HG03342 (cell line): ENCODE data around the gene KRTAP9-9.
"Not testable (repeated sequence)": the region's sequence is repeated elsewhere in the genome, so short reads cannot be mapped to it uniquely, and the experiment has no call there.

ENCODE experiments used
- ATAC-seq: cut with Tn5 transposase; IDR thresholded peaks from one replicate; pipeline ENCODE4 v1.9.1; 2021; ENCODE audit warnings: mild to moderate bottlenecking, moderate library complexity; ENCODE audit not compliant: unreplicated experiment

Gene KRTAP9-9

DNA sequence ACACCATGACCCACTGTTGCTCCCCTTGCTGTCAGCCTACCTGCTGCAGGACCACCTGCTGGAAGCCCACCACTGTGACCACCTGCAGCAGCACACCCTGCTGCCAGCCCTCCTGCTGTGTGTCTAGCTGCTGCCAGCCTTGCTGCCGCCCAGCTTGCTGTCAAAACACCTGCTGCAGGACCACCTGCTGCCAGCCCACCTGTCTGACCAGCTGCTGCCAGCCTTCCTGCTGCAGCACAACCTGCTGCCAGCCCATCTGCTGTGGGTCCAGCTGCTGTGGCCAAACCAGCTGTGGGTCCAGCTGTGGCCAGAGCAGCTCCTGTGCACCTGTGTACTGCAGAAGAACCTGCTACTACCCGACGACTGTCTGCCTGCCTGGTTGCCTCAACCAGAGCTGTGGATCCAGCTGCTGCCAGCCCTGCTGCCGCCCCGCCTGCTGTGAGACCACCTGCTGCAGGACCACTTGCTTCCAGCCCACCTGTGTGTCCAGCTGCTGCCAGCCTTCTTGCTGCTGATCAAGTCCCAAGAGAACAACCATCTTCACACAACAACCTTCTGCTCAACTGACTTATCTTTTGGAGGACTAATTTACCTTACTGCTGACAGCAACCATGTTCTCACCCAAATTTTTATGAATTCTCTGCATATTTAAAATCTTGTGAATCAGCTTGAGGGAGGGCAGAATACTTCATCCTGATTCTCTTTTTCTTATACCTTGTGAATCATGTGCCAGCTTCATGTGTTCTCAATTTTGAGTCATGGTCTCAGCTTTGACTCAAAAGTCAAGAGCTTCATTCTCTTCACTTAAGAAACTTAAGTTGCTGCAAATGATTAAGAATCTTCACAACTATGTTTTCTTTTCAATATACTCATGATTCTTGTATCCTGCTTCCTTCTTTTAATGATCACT, at the start of gene KRTAP9-9:
Gene KRTAP9-9 (plus strand): TSS at position 4 of the 910 bp plus-strand sequence.
- ATAC-seq = not testable (repeated sequence)

DNA sequence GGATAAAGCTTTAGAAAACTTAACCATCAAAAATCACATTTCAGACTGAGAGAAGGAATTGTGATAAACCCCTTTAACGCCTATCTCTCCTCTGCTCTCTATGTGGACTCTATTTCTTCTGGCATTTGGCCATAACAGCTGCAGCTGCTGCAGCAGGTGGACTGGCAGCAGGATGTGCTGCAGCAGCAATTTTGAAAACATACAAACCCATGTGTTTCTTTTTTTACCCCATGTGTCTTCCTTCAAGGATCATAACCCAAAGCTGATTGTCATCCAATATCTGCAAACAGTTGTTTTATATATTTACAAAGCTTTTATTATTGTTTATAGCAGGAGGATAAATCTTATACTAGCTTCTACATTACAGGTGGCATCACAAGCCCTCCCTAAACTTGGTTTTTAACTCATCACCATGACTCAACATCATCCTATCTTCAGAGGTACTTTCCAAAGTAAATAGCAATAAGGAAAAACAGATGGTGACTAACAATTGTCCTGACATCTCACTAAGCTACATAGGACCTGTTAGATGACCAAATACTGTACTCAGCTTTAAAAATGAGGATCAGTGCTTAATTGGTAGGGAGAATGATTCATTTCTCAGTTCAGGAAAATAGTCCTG, 43.2 kb upstream of the KRTAP9-9 start:
- no peak for ATAC-seq

DNA sequence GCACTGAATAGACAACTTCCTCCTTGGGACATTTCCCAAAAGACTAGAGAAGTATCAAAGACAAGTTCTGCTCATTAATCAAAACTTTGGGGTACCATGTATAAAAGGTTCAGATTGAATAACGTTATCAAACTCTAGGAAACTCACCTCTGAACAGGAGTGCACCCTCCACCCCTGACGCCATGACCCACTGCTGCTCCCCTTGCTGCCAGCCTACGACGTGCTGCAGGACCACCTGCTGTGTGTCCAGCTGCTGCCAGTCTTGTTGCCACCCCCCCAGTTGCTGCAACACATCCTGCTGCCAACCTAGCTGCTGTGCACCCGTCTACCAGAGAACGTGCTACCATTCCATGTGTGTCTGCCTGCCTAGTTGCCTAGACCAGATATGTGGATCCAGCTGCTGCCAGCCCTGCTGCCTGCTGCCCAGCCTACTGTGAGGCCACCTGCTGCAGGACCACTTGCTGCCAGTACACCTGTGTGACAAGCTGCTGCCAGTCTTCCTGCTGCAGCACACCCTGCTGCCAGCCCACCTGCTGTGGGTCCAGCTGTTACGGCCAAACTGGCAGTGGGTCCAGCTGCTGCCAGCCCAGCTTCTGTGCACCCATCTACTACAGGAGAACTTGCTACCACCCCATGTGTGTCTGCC, 42.5 kb upstream of the KRTAP9-9 start:
- ATAC-seq = no peak

DNA sequence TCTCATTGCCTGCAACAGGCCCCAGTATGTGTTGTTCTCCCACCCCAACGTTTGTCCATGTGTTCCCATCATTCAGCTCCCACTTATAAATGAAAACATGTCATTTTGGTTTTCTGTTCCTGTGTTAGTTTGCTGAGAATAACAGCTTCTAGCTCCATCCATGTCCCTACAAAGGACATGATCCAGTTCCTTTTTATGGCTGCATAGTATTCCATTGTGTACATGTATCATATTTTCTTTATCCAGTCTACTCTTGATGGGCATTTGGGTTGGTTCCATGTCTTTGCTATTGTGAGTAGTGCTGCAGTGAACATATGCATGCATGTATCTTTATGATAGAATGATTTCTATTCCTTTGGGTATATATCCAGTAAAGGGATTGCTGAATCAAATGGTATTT, 39.5 kb upstream of the KRTAP9-9 start:
- ATAC-seq = no peak

DNA sequence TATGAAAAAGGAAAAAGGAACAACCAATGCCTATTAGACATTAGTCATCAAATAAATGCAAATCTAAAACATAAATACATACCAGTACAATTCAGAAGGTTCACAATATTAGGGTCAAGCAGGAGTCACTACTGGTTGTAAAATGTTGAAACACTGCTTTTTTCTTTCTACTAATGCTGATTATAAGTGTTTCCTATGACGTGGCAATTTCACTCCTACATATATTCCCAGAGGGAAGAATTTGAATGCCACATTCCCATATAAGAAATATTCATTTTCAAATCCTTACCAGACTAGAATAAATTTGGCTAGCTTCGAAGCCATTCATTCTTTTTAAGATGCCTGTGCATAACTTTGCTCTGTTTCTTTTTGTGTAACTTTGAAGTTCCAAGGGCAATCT, 31.4 kb upstream of the KRTAP9-9 start:
- ATAC-seq = no peak

DNA sequence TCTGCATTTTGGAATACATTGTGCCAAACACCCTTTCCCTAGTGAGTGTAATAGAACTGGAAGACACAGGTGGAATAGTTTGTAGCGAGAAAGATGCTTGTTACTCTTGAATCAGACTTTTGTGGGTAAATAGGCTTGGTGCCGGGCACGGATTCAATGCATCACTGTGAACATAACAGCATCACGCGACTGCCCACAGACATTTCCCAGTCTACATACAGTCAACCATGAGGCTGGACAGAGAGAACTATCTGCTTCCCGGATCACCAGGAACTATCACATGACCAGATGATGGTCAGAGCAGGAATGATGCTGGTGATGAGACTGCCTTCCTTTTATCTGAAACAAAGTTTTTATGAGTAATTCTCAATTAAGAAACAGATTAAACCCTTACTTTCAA, 29.1 kb upstream of the KRTAP9-9 start:
- ATAC-seq = no peak

DNA sequence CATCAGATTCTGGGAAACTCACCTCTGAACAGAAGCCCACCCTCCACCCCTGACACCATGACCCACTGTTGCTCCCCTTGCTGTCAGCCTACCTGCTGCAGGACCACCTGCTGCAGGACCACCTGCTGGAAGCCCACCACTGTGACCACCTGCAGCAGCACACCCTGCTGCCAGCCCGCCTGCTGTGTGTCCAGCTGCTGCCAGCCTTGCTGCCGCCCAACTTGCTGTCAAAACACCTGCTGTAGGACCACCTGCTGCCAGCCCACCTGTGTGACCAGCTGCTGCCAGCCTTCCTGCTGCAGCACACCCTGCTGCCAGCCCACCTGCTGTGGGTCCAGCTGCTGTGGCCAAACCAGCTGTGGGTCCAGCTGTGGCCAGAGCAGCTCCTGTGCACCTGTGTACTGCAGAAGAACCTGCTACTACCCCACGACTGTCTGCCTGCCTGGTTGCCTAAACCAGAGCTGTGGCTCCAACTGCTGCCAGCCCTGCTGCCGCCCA, 28.5 kb upstream of the KRTAP9-9 start, which contains the start of gene KRTAP9-2:
Gene KRTAP9-2 (plus strand): TSS at position 51 of the 498 bp plus-strand sequence. CDS start 7 bp downstream, at position 58.
- not testable (repeated sequence) for ATAC-seq

DNA sequence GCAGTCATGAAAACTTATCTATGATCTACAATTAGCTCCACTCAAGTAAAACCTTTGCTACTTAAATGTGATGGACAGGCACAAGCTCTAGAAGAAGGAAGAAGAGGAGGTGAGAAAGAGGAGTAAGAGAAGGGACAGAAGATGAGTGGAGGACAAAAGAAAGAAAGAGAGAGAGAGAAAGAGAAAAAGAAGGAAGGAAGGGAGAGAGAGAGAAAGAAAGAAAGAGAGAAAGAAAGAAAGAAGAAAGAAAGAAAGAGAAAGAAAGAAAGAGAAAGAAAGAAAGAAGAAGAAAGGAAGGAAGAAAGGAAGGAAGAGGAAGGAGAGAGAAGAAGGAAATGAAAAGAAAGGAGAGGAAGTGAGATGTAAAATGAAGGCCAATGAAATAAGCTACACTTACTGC, 25.1 kb upstream of the KRTAP9-9 start:
- no peak for ATAC-seq

DNA sequence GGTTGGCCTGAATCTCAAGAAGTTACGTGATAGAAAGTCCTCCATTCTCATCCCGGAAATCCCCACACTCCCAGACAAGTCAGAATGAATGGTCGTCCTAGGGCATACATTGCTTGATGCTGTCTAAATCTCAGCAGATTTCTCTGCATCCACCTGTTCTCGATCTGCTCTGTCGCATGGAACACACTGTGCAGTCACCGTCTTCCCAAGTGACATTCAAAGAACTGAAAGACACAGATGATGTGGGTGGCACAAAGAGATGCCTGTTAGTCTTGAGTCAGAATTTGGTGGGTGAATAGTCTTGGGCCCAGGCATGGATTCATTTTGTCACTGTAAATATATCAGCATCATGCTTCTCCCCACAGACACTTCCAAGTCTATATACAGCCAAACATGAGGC, 23.5 kb upstream of the KRTAP9-9 start:
- no peak for ATAC-seq

DNA sequence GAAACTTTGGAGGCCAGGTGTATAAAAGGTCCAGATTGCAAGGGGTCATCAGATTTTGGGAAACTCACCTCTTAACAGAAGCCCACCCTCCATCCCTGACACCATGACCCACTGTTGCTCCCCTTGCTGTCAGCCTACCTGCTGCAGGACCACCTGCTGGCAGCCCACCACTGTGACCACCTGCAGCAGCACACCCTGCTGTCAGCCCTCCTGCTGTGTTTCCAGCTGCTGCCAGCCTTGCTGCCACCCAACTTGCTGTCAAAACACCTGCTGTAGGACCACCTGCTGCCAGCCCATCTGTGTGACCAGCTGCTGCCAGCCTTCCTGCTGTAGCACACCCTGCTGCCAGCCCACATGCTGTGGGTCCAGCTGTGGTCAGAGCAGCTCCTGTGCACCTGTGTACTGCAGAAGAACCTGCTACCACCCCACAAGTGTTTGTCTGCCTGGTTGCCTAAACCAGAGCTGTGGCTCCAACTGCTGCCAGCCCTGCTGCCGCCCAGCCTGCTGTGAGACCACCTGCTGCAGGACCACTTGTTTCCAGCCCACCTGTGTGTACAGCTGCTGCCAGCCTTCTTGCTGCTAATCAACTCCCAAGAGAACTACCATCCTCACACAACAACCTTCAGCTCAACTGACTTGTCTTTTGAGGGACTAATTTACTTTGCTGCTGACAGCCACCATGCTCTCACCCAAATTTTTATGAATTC, 22.6 kb upstream of the KRTAP9-9 start, which contains the start of gene KRTAP9-3:
Gene KRTAP9-3 (plus strand): TSS at position 51 of the 707 bp plus-strand sequence. CDS start 53 bp downstream, at position 104.
- not testable (repeated sequence) for ATAC-seq

DNA sequence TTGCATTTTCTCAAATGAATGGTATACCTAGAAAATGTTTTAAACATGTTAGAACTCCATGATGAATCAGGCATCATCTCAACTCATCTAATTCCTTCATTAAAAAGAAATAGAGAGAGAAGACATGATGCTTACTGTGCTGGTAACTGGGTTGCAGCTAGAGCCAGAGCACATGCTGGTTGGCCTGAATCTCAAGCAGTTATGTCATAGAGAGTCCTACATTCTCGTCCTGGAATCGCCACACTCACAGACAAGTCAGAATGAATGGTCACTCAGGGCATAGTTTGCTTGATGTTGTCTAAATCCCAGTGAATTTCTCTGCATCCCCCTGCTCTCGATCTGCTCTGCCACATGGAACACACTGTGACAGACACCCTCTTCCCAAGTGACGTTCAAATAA, 18.1 kb upstream of the KRTAP9-9 start:
- not testable (repeated sequence) for ATAC-seq

DNA sequence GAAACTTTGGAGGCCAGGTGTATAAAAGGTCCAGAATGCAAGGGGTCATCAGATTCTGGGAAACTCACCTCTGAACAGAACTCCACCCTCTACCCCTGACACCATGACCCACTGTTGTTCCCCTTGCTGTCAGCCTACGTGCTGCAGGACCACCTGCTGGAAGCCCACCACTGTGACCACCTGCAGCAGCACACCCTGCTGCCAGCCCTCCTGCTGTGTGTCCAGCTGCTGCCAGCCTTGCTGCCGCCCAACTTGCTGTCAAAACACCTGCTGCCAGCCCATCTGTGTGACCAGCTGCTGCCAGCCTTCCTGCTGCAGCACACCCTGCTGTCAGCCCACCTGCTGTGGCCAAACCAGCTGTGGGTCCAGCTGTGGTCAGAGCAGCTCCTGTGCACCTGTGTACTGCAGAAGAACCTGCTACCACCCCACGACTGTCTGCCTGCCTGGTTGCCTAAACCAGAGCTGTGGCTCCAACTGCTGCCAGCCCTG, 17.2 kb upstream of the KRTAP9-9 start, which contains the start of gene KRTAP9-8:
Gene KRTAP9-8 (plus strand): TSS at position 51 of the 489 bp plus-strand sequence. CDS start 53 bp downstream, at position 104.
- ATAC-seq = not testable (repeated sequence)

DNA sequence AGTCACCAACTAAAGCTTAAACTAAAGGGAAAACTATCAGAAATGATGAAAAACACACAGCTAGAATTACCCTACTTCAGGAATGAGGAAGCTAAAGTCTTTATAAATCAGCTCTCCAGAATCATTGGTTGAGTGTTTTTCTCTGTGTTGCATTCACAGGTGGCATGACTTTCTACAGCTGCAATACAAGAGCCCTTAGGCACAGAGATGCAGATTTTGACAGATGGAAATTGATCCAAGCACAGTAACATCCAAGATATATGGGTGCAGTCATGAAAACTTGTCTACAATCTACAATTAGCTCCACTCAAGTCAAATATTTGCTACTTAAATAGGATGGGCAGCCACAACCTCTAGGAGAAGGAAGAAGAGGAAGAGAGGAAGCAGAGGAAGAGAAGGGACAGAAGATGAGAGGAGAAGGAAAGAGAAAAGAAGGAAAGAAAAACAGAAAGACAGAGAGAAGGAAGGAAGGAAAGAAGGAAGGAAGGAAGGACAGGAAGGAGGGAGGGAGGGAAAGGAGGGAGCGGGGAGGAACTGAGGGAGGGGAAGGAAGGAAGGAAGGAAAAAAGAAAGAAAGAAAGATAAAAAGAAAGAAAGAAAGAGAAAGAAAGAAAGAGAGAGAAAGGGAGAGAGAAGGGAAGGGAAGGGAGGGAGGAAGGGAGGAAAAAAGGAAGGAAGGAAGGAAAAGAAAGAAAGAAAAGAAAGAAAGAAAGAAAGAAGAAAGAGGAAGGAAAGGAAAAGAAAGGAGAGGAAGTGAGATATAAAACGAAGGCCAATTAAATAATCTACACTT, 8.0 kb upstream of the KRTAP9-9 start:
- ATAC-seq = not testable (repeated sequence)

DNA sequence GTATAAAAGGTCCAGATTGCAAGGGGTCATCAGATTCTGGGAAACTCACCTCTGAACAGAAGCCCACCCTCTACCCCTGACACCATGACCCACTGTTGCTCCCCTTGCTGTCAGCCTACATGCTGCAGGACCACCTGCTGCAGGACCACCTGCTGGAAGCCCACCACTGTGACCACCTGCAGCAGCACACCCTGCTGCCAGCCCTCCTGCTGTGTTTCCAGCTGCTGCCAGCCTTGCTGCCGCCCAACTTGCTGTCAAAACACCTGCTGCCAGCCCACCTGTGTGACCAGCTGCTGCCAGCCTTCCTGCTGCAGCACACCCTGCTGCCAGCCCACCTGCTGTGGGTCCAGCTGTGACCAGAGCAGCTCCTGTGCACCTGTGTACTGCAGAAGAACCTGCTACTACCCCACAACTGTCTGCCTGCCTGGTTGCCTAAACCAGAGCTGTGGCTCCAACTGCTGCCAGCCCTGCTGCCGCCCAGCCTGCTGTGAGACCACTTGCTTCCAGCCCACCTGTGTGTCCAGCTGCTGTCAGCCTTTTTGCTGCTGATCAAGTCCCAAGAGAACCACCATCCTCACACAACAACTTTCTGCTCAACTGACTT, 5.4 kb upstream of the KRTAP9-9 start, which contains the start of gene KRTAP9-4:
Gene KRTAP9-4 (plus strand): TSS at position 51 of the 604 bp plus-strand sequence. CDS start 34 bp downstream, at position 85.
- ATAC-seq = not testable (repeated sequence)

DNA sequence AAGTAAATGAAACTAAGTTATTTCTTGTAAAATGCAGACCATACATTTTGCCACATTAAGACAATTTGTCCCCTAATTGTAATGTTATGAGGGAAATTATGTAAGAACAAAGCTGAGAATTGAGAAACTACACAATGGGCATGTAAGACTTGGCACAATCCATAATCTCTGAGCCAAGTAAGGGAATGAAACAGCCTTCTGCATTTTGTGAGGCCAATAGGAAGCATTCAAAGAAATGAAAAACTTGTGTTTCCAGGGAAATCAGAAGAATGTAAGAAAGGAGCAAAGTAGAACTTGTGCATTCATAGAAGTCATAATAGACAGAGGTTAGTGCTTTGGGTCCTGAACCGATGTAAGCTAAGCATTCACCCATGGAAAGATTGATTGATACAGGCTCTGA, 3.9 kb upstream of the KRTAP9-9 start:
- ATAC-seq = no peak

DNA sequence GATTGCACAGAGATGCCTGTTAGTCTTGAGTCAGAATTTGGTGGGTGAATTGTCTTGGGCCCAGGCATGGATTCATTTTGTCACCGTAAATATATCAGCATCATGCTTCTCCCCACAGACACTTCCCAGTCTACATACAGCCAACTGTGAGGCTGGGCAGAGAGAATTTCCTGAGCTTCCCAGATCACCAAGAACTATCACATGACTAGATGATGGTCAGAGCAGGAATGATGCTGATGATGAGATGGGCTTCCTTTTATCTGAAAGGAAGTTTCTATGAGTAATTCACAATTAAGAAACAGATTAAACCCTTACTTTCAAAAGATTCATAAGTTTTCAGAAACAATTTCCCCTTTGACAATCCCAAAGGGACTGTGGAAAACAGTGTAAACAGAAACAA, 323 bp upstream of the KRTAP9-9 start:
- ATAC-seq = no peak

DNA sequence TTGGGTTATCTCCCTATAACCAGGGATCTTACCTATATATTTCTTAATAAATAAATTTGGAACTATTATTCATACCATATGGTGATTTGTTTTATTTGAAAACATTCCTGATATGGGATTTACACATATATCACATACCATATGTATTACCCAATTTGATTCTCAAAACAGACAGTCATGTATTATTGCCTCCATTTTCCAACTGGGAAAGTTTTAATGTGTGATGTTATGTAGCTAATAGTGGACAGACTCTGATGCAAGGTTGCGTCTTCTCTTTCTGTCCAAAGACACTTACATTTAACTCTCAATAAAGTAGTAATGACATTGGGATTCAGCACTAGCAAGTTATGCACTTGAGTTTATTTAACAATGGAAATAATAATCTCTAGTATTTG, 1.1 kb downstream of the KRTAP9-9 start:
- no peak for ATAC-seq

DNA sequence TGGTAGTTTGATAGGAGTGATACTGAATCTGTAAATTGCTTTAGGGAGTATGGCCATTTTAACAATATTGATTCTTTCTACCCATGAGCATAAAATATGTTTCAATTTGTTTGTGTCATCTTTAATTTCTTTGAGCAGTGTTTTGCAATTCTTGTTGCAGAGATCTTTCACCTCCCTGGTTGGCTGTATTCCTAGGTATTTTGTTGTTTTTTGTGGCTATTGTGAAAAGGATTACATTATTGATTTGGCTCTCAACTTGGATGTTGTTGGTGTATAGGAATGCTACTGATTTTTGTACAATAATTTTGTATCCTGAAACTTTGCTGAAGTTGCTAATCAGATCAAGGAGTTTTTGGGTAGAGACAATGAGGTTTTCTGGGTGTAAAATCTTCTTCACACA, 3.2 kb downstream of the KRTAP9-9 start:
- no peak for ATAC-seq

DNA sequence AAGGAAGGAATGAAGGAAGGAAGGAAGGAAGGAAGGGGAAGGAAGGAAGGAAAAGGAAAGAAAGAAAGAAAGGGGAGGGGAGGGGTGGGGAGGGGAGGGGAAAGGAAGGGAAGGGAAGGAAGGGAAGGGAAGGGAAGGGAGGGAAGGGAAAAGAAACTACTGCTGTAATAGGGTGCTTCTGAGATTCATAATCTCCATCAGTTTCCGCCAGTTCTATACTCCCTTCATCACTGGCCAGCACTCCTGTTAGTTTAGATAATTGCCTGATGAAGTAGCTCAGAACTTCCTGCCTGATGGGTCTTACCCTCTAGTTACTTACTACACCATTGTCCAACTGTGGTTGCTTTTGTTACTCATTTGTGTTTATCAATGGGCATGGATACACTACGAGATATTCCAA, 8.0 kb downstream of the KRTAP9-9 start:
- ATAC-seq = no peak
